ENCODE results near the gene EXOC6. TPM values are rescaled to one million over a fixed set of nuclear protein-coding genes. Genes with fewer than 3 reads are reported as not detected.

The EXOC6 gene
- total and polyA plus RNA-seq, 2 of the 13 experiments (the other 11 are each of a cell fraction or from before 2014, with no cell fraction given), result 22.2 to 29.2 TPM

DNA sequence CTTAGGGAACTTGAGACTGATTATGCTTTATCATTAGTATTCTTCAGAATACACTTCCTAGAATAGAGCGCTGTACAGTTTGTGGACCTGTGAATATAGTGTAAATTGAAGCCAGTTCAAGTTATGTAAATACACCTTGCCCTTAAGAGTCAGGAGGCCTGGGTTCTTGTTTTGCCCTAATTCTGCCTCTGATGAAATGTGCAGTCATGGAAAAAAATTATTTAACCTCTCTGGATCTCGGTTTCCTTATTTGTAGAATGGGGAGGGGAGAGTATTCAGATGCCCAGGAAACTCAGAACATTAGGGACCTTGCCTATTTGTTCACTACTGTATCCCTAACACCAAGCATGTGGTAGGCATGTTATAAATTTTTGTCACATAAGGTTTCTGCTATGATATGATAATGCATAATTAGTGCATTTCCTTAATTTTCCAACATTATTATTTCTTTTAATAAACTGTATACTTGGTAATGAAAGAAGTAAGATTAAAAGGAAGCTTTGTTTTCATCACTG, 1.3 kb downstream of the EXOC6 start:
- POLR2A ChIA-PET, result interaction anchor here (4.2 kb wide), 1 partner anchor 160 kb away, joined by 27 read pairs; the partner anchor contains the start of gene HHEX
- whole genome bisulfite sequencing (ENCODE audit: low lambda C conversion rate), result 13% methylated on average over 2 of the region's 2 CpGs
- Histone ChIP-seq H3K36me3 (replicated peaks in 1 of 2; ENCODE audit: control insufficient read depth in 1 of 2, insufficient read depth in 2 of 2, low read length in 2 of 2) (no peaks in the 10 kb centered on the region), H3K4me3 (replicated peaks in 1 of 3; ENCODE audit: insufficient read depth in 1 of 3, low read depth in 2 of 3, low read length in 3 of 3) (peak overlapping the region; percentile 94 to 96 (median 95)), H3K9ac (ENCODE audit: insufficient read depth, low read depth, low read length) (peak overlapping the region; percentile 83), H3K27ac (ENCODE audit: extremely low read length, insufficient read depth, low read length) (no peak overlapping the region), H3K4me2 (ENCODE audit: low read depth, low read length) (peak overlapping the region; percentile 74), H3K9me3 (ENCODE audit: low read length) (no peaks in the 10 kb centered on the region), H2AFZ (ENCODE audit: low read length) (no peak overlapping the region), H4K20me1 (ENCODE audit: insufficient read depth, low read length) (no peaks in the 10 kb centered on the region; the same call in 1 of the 2 replicates), H3K79me2 (ENCODE audit: insufficient read depth, low read length) (peaks cover 23% of the 10 kb centered on the region), H3K4me1 (ENCODE audit: insufficient read depth, low read length) (peaks cover 36% of the 10 kb centered on the region), H3K27me3 (ENCODE audit: control insufficient read depth in 1 of 2, insufficient read depth in 2 of 2, low read length in 2 of 2) (no peaks in the 10 kb centered on the region; a peak in 1 of 5 replicates)
- DNase-seq (ENCODE audit: low spot score) (no peak), ATAC-seq (no peak), FAIRE-seq (no peak)
- CTCF ChIA-PET (ENCODE audit: low intra/inter-chr PET ratio, low total read pairs), result no interaction called here
- in situ Hi-C loops (cut with HindIII; ENCODE audit: extremely low pct_ligation_motif_present, low pct_unique_long_range_greater_than_20kb), result no loop called here
- TSS peak; percentile 53 for BruUV-seq (replicated peaks)
- intact Hi-C loops (cut with micrococcal nuclease; ENCODE audit: unreplicated experiment), result loop anchor here (5.0 kb wide), 1 partner anchor 257 kb away; the partner anchor contains the start of gene KIF11
- no peak for TF ChIP-seq ZNF780A (CRISPR knock-in tag; IDR thresholded peaks at IDR 0.05)
- 0 out of 2 replicates have a peak, but pooled peaks have one; percentile 6 for TF ChIP-seq ELF3 (CRISPR knock-in tag; IDR thresholded peaks at IDR 0.05)

DNA sequence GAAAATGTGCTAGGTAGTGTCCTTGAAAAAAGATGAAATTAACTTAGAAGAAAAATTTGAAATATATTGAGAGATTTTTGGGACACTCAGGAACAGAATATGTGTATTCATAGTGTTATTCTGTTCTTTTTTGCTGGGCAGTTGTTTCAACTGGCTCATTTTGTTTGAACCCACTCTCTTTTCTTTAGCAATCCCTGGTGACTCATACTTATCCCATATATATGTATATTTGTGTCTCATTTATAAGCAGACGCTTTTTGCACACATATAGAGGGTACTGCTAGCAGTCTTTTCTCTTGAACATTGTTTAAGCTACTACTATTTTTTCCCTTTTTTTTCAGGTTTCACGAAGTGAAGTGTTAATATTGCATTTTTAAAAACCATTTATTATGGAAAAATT, 1.9 kb downstream of the EXOC6 start:
- in situ Hi-C loops (cut with HindIII; ENCODE audit: extremely low pct_ligation_motif_present, low pct_unique_long_range_greater_than_20kb) (no loop called here), intact Hi-C loops (cut with micrococcal nuclease; ENCODE audit: unreplicated experiment) (no loop called here)
- no peak overlapping the region for H3K9ac ChIP-seq (ENCODE audit: insufficient read depth, low read depth, low read length)
- DNase-seq (ENCODE audit: low spot score) (no peak), FAIRE-seq (no peak), ATAC-seq (no peak)
- H3K4me1 ChIP-seq (ENCODE audit: insufficient read depth, low read length), result peaks cover 31% of the 10 kb centered on the region
- H3K27ac ChIP-seq (ENCODE audit: extremely low read length, insufficient read depth, low read length), result no peak overlapping the region
- 87% methylated on average over 2 of the region's 2 CpGs for WGBS (ENCODE audit: low lambda C conversion rate)
- H3K4me2 ChIP-seq (ENCODE audit: low read depth, low read length), result peak overlapping the region; percentile 74
- no peaks in the 10 kb centered on the region for H3K36me3 ChIP-seq (replicated peaks in 1 of 2; ENCODE audit: control insufficient read depth in 1 of 2, insufficient read depth in 2 of 2, low read length in 2 of 2)
- H3K27me3 ChIP-seq (ENCODE audit: control insufficient read depth in 1 of 2, insufficient read depth in 2 of 2, low read length in 2 of 2), result no peaks in the 10 kb centered on the region; a peak in 1 of 5 replicates
- H3K79me2 ChIP-seq (ENCODE audit: insufficient read depth, low read length), result peaks cover 28% of the 10 kb centered on the region
- H4K20me1 ChIP-seq (ENCODE audit: insufficient read depth, low read length), result no peaks in the 10 kb centered on the region; the same call in 1 of the 2 replicates
- peak overlapping the region in 2 of 3 experiments; percentile 94 to 96; a peak in 2 of 6 replicates for H3K4me3 ChIP-seq (replicated peaks in 1 of 3; ENCODE audit: insufficient read depth in 1 of 3, low read depth in 2 of 3, low read length in 3 of 3)
- POLR2A ChIA-PET, result interaction anchor here (4.2 kb wide), 1 partner anchor 160 kb away, joined by 27 read pairs; the partner anchor contains the start of gene HHEX
- no TSS peak for BruUV-seq (replicated peaks)
- H3K9me3 ChIP-seq (ENCODE audit: low read length), result no peaks in the 10 kb centered on the region
- CTCF ChIA-PET (ENCODE audit: low intra/inter-chr PET ratio, low total read pairs), result no interaction called here
- H2AFZ ChIP-seq (ENCODE audit: low read length), result no peak overlapping the region
- TF ChIP-seq, protein P1, sequence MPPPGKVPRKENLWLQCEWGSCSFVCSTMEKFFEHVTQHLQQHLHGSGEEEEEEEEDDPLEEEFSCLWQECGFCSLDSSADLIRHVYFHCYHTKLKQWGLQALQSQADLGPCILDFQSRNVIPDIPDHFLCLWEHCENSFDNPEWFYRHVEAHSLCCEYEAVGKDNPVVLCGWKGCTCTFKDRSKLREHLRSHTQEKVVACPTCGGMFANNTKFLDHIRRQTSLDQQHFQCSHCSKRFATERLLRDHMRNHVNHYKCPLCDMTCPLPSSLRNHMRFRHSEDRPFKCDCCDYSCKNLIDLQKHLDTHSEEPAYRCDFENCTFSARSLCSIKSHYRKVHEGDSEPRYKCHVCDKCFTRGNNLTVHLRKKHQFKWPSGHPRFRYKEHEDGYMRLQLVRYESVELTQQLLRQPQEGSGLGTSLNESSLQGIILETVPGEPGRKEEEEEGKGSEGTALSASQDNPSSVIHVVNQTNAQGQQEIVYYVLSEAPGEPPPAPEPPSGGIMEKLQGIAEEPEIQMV (CRISPR knock-in tag; IDR thresholded peaks at IDR 0.05; ENCODE audit: low read depth), result no peak
- TF ChIP-seq, protein P2, sequence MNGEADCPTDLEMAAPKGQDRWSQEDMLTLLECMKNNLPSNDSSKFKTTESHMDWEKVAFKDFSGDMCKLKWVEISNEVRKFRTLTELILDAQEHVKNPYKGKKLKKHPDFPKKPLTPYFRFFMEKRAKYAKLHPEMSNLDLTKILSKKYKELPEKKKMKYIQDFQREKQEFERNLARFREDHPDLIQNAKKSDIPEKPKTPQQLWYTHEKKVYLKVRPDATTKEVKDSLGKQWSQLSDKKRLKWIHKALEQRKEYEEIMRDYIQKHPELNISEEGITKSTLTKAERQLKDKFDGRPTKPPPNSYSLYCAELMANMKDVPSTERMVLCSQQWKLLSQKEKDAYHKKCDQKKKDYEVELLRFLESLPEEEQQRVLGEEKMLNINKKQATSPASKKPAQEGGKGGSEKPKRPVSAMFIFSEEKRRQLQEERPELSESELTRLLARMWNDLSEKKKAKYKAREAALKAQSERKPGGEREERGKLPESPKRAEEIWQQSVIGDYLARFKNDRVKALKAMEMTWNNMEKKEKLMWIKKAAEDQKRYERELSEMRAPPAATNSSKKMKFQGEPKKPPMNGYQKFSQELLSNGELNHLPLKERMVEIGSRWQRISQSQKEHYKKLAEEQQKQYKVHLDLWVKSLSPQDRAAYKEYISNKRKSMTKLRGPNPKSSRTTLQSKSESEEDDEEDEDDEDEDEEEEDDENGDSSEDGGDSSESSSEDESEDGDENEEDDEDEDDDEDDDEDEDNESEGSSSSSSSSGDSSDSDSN (CRISPR knock-in tag; IDR thresholded peaks at IDR 0.05), result no peak
- TF ChIP-seq SMYD3 (CRISPR knock-in tag; IDR thresholded peaks at IDR 0.05) (no peak), KLF13 (CRISPR knock-in tag; IDR thresholded peaks at IDR 0.05) (no peak)
- TF ChIP-seq, protein P3, sequence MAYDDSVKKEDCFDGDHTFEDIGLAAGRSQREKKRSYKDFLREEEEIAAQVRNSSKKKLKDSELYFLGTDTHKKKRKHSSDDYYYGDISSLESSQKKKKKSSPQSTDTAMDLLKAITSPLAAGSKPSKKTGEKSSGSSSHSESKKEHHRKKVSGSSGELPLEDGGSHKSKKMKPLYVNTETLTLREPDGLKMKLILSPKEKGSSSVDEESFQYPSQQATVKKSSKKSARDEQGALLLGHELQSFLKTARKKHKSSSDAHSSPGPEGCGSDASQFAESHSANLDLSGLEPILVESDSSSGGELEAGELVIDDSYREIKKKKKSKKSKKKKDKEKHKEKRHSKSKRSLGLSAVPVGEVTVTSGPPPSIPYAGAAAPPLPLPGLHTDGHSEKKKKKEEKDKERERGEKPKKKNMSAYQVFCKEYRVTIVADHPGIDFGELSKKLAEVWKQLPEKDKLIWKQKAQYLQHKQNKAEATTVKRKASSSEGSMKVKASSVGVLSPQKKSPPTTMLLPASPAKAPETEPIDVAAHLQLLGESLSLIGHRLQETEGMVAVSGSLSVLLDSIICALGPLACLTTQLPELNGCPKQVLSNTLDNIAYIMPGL (CRISPR knock-in tag; IDR thresholded peaks at IDR 0.05; ENCODE audit: borderline replicate concordance in 1 of 2, low read depth in 1 of 2), result no peak
- TF ChIP-seq, protein P4, sequence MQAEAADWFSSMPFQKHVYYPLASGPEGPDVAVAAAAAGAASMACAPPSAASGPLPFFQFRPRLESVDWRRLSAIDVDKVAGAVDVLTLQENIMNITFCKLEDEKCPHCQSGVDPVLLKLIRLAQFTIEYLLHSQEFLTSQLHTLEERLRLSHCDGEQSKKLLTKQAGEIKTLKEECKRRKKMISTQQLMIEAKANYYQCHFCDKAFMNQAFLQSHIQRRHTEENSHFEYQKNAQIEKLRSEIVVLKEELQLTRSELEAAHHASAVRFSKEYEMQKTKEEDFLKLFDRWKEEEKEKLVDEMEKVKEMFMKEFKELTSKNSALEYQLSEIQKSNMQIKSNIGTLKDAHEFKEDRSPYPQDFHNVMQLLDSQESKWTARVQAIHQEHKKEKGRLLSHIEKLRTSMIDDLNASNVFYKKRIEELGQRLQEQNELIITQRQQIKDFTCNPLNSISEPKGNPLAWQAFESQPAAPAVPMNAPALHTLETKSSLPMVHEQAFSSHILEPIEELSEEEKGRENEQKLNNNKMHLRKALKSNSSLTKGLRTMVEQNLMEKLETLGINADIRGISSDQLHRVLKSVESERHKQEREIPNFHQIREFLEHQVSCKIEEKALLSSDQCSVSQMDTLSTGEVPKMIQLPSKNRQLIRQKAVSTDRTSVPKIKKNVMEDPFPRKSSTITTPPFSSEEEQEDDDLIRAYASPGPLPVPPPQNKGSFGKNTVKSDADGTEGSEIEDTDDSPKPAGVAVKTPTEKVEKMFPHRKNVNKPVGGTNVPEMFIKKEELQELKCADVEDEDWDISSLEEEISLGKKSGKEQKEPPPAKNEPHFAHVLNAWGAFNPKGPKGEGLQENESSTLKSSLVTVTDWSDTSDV (CRISPR knock-in tag; IDR thresholded peaks at IDR 0.05), result no peak
